D341Med (cell line): ENCODE measurements around the gene TSEN34.
A peak's percentile ranks its signal among the peaks of the same experiment; 100 is the strongest.

Source experiments
- DNase-seq: peaks from one replicate; pipeline ENCODE4 v3.0.0; 2012; ENCODE audit warnings: low spot score

The TSEN34 gene

DNA sequence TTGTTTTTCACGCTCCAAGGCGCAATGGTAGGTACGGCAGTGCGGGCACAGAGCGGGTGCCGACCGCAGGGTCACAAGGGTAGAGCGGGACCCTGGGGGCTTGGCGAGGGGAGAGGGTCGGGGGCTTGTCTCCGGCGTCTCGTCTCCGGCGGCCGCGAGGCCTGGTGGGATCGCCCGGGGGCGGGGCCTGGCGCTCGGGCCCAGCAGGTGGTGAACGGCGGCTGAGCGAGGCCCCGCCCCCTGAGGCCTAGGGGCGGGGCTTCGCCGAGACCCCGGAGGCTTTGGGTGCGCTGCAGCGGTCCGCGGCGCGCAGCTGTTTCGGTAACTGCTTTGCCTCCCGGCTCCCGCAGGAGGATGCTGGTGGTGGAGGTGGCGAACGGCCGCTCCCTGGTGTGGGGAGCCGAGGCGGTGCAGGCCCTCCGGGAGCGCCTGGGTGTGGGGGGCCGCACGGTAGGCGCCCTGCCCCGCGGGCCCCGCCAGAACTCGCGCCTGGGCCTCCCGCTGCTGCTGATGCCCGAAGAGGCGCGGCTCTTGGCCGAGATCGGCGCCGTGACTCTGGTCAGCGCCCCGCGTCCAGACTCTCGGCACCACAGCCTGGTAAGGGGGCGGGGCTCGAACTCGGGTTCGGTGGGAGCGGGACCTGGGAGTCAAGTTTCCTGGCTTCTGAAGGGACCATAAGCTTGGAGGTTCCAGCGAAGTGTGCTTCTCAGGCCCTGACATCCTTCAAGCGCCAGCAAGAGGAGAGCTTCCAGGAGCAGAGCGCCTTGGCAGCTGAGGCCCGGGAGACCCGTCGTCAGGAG lies at the start of gene TSEN34:
Gene TSEN34 (plus strand): TSS at position 298 of the 800 bp plus-strand sequence. CDS start 57 bp downstream, at position 355.
- peak; percentile 92 for DNase-seq

DNA sequence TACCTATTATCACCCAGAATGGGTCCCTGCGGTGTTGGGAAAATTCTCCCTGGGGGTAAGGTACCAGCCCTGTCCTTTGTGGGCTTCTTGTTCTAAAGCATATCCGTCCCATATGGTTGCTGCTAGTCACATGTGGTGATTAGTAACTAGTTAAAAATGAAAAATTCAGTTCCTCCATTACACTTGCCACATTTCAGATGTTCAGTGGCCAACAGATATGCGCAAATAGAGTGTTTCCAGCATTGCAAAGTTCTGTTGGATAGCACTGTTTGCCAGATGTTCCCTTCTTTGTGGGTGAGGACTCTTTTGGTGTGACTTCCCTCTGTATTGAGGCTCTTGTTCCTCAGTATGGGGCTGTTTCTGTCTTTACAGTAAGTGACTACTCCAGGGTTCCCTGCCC lies 49.8 kb upstream of the TSEN34 start:
- DNase-seq: no peak

DNA sequence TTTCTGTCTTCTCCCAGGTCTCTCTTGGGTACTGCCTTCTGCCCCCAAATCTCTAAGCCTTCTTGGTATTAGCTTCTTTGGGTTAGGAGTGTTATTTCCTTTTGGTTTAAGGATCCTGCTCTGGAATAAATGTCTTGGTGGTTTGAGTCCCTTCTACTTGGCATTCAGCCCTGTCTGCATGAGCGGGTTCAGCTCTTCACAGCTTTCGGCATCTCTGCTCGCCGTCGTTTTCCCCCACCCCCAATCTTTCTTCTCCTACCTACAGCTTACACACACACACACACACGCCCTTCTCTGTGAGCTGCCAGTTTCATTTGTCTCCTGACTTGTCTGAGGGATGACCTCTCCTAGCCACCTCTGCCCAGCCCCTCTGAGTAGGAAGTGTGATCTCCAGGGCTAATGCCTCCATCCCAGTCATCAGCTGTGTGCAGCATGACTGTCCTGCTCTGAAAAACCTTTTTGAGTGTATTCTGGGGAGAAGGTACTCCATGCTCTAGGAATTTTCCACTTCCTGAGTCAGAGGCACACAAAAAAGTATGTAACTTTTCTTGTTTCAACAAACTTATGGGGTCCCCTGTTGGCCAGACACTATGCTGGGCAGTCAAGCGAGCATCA lies 48.8 kb upstream of the TSEN34 start:
- no peak for DNase-seq

DNA sequence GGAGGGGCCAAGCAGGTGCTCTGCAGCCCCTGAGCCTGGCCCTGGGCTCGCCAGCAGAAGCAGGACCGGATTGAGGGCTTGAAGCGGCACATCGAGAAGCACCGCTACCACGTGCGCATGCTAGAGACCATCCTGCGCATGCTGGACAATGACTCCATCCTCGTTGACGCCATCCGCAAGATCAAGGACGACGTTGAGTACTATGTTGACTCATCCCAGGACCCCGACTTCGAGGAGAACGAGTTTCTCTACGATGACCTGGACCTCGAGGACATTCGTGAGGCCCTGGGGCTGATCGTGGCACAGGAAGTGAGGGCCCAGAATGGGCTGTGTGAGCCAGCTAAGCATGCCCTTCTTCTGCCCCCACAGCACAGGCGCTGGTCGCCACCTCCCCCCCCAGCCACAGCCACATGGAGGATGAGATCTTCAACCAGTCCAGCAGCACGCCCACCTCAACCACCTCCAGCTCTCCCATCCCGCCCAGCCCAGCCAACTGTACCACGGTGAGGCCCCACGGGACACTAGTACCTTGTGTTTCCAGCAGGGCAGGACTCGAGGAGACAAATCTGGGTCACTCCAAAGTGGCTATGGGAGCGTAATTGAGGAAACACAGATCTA lies 45.5 kb upstream of the TSEN34 start:
- DNase-seq: no peak

DNA sequence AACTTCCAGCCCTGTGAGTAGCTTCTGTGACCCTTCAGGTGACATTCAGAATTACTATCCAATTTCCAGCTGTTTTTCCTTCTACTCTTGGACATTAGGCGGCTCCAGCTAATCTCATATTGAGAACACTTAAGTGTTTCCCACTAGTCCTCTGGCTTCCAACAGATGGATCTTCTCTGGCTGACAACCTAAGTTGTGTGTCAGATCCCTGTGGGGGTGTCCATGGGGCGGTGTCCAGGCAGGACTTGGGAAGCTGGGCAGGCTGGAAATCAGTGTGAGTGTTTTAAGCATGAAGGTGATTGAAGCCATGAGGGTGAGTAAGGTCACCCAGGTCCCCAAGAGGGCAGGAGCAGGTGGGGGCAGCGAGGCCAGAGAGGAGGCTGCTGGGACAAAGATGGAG lies 43.4 kb upstream of the TSEN34 start:
- no peak for DNase-seq

DNA sequence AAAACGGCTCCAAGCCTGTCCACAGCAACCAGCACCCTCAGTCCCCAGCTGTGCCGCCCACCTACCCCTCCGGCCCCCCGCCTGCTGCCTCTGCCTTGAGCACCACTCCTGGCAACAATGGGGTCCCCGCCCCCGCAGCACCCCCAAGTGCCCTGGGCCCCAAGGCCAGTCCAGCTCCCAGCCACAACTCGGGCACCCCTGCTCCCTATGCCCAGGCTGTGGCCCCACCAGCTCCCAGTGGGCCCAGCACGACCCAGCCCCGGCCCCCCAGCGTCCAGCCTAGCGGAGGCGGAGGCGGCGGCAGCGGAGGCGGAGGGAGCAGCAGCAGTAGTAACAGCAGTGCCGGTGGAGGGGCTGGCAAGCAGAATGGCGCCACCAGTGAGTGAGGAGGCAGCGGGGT lies 43.0 kb upstream of the TSEN34 start:
- DNase-seq: no peak

DNA sequence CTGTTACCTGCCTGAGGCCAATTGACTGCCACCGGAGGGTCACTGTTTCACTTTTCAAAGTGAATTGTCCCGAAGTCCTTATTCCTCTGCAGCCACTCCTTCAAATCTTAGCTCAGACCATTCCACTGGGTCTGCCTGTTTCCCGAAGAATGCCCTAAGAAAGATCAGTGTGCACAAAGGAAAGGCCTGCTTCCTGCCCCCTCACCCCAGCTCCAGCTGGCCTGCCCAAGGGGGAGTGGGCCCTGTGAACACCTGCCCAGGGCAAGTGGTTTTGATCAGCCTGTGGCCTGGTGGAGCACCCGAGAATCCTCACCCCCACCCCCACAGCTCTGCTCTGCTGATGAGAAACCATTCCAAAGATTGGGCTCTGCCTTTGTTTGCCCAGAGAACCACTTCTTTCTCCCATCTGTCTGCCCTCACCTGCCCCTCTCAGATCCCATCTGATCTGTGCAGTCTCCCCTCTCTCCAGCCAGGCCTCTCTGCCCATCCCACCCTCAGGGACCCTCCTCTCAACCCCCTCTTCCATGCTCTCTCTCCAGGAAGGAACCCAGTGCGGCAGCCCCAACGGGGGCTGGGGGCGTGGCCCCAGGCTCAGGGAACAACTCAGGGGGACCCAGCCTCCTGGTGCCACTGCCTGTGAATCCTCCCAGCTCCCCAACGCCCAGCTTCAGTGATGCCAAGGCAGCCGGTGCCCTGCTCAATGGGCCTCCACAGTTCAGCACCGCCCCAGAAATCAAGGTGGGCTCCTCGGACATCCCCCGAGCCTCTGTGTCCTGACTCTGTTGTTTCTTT lies 41.9 kb upstream of the TSEN34 start:
- no peak for DNase-seq

DNA sequence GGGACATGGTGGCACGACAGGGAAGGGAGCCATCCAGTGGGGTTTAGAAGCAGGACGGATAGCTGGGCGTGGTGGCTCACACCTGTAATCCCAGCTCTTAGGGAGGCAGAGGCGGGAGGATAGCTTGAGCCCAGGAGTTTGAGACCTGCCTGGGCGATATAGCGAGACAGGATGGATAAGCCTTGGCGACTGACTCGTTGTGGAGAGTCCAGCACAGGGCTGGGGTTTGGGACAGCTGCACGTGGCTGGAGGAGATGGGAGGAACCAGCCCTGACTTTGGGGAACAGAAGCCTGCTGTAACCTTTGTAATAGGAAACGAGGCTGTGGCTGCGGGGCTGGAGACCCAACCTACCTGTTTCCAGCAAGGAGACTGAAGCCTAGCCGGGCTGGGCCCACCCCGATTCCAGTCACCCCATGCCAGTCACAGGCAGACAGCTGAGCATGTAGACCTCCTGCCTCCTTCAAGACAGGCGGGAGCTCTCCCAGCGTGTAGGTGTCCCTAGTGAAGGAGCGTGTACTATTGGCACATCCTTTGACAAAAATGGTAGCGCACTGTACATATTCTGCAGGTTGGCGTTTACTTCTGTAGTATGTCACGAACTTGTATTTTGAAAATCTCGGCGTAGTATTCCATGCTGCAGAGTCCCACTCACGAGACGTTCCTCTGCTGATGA lies 39.6 kb upstream of the TSEN34 start:
- DNase-seq: no peak

DNA sequence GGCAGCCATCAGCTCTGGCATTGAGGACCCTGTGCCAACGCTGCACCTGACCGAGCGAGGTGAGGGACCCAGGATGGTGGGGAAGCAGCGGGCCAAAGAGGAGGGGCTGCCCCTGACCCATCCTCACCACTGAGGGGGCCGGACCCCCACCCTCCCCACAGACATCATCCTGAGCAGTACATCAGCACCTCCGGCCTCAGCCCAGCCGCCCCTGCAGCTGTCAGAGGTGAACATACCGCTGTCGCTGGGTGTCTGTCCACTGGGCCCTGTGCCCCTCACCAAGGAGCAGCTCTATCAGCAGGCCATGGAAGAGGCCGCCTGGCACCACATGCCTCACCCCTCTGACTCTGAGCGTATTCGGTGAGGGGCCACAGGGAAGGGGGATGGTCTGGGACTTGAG lies 38.8 kb upstream of the TSEN34 start:
- no peak for DNase-seq

DNA sequence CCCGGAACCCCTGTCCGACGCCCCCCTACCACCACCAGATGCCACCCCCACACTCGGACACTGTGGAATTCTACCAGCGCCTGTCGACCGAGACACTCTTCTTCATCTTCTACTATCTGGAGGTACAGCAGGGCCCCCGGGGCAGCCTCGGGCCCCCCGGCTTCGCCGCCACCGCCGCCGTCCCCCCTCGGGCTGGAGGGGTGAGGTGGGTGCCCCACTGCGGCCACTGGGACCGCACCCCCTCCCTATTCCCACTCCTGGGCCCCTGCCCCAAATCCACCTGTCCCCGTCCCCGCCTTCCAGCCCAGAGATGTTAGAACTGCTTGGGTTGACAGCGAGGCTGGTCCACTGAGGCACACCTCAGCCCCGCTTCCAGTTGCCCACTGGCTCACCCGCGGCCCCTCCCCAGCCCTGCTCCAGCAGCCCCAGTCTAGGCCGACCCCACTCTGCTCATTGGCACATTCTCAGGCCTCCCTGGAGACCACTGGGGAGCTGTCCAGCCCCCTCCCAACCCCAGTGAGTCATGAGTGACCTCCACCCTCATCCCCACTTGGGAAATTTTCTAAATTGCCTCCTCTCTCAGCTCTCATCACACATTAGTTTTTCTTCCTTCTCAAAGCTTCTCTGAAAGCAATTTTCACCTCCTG lies 38.1 kb upstream of the TSEN34 start:
- no peak for DNase-seq

DNA sequence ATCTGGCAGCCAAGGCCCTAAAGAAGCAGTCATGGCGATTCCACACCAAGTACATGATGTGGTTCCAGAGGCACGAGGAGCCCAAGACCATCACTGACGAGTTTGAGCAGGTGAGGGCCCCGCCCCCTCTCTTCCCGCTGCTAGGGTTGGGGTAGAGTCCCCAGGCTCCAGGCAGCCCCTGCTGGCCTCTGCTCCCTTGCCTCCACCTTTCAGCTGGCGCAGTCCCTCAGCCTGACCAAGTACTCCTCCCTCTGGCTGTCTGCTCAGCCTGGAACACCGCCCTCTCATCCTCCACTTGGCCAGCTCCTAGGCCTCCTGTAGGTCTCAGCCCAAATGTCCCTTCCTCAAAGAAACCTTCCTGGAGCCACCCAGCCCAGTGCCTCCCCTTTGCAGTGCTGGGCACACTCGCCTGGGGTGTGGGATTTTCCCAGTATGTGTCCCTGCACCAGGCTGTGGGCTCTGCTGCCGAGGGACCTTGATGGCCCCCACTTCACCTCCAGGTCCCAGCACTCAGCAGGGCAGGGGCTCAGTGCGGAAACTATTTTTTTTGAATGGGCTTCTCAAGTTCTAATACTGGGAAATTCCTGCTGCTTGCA lies 37.3 kb upstream of the TSEN34 start:
- no peak for DNase-seq

DNA sequence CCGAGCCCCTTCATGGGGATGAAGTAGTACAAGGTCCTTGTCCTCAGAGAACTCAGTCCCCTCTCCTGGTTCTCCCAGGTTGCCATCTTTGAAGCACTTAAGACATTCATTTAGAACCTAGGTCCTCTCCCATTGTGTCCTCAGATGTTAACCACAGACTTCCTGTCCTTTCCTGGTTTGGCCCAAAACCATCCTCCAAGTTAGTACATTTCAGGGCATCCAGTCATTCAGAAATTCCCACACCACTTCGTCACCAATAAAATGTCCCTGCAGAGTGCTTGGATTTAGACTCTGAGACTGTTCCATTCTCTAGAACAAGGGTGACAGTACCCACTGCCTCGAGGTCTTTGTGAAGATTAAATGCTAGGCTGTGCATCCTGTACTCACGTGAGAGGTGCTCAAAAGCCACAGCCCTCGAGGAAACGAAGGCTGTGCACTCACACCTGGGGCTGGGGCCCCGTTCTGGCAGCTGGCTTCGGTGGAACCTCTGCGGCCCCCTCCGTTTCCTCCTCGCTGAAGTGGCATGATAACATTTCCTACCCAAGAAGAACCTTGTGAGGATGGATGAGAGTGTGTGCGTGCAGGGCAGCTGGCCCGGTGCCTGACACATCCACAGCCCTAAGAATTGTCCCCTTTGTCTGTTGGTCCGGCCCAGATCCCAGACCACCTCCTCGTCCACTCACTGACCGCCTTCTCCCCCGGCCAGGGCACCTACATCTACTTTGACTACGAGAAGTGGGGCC lies 36.3 kb upstream of the TSEN34 start:
- DNase-seq: no peak

DNA sequence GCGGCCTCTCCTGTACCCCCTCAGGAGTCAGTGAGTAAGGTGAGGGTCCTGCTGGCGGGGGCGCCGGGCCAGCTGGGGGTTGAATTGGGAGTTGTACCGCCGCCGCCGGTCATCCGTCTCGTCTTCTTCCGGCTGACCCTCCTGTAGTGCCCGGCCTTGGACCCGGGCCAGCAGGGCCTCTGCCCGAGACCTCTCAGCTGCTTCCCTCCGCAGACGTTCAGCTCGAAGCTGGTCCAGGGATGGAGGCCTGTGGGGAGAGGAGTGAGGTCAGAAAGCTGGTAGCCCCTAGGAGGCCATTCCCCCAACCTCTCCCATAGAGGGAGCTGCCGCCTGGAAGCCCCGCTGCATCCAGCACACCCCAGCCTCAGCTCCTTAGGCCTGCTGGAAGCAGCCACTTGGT lies 35.4 kb upstream of the TSEN34 start:
- no peak for DNase-seq

DNA sequence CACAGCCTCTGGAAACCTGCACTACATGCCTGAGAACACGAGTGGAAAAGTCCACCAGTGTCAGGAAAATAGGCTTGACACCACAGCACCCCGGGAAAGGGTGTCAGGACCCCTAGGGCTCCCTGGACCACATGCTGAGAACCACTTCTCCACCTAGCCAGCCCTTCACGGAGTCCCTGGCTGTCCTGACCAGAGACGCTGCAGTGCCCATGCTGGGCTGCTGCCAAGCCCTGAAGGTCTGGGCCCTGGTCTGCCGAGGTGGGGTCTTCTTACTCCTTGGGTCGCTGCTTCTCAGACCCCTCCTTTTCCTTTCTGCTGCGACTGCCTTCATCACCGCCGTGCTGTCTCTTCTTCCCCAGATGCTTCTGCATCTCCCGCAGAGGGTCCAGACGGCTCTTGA lies 34.6 kb upstream of the TSEN34 start:
- DNase-seq: no peak

DNA sequence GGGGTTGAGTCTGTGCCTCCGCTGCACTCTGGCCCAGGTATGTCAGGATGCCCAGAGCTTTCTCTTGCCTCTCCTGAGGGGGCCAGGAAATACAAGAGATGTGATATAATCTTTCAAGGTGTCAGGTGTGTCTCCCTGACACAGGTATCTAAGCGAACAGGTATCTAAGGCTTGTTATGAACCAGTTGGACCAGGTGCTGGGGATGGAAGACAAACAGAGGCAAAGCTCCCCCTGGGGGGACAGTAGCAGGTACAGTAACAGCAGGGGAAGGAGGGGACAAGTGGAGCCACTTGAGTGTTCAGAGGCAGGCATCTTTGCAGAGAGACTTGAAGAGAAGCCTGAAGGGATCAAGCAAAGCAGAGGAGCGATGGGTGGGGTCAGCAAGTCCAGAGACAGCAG lies 34.2 kb upstream of the TSEN34 start:
- DNase-seq: no peak

DNA sequence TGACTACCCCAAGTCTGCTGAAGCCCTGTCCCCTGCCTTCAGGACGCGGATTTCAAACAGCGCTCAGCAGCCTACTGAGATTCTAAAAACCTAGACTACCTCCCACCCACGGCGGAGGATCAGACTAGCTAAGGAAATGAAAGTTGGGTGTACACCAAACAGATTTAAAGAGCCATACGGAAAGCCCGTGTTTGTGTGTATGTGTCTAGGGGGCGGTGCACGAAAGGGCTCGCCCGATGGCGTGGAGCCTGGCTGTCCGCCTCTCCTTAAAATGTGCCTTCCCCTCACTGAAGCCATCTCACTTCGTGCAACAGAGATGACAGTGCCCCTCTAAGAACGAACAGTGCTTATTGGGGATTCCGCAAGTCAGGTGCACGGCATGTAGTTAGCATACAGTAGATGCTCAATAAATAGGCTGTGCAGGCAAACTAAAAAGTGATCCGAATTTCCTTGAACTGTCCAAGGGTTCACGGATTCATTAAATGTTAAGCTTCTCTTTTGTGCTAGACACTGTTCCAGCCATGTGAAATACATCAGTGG lies 32.2 kb upstream of the TSEN34 start:
- no peak for DNase-seq

DNA sequence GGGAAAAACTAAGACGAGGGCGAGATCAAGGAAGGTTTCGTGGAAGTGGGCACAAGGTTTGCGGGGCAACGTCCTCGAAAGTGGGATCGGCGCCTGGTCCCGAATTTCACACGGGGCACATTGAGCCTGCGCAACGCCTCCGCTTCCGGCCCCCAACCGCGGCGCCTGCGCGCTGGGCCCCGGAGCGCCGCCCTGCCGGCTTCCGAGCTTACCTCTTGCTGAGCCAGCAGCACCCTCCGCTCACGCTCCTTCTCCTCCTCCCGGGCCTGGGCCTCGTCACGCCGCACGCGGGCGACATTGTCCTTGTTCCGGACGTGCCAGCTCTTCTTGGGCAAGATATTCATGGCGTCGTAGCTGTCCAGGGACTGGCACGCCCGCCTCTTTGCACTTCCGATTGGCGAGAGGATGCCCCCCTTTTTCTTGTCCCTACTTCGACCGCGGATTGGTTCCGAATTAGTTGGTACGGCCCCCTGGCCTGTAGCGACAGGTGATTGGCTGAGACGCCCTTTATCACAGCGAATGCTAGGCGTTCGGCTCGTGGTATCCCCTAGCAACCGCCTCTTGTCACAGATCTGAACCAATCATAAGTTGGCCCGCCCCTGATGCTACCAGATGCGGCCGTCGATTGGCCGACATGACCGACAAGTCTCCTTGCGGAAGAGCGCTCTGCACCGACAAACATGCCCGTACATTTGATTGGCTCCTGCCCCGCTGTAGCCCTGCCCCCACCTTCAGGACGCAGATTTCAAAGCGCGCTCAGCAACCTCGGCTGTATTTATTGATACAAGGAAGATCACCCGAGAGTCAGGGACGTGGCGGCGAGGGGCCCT lies 31.5 kb upstream of the TSEN34 start, which contains the start of gene LENG1:
Gene LENG1 (minus strand): TSS at position 370 of the 830 bp plus-strand sequence. CDS start 26 bp downstream, at position 344.
- DNase-seq: peak; percentile 93

DNA sequence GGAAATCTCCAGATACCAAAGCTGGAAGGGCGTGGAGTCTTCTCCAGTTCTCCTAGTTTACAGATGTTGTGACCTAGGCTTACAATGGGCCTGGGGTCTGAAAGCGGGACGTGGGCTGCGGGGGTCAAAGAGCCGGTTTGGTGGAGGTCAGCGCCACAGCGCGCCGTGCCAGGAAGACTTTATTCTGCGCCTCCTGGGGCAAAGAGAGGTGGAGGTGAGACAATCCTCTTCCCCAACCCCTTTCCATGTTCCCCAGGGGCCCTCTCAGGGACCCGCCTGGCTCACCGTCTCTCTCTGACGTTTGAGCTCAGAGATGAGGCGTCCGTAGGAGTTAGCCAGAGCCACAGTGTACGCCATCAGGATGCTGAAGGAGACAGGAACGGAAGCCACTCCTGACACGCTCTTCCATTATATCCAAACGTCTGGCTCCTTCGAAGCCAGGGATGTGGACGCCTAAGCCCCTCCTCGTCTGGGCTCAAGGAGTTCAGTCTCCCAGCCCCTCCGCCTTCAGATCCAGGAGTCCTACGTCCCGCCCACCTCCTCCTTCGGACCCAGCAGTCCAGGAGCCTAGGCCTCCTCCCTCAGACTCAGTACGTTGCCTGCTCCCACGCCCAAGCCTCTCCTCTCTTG lies 30.8 kb upstream of the TSEN34 start:
- no peak for DNase-seq

DNA sequence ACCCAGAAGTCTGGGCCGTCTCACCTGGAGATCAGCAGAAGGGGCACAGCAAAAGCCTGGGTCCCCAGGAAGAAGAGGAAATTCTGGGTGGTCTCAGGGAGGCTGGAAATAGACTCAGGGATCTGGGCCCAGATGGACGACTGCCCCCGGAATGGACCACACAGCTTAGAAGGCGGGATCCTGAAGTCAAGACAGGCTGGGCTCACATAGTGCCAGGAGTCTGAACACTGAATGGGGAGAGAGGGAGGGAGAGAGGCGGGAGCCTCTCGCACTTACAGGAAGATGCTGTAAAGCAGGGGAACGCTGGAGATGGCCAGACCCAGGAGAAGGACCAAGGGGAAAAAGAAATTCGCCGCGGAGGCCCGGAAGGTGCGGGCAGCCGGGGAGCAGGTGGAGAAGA lies 30.3 kb upstream of the TSEN34 start:
- DNase-seq: no peak
